ENCODE data around the gene PIP4K2A.

- TF ChIP-seq CTCF (IDR thresholded peaks at IDR 0.05; ENCODE audit: extremely low read depth in 1 of 2, insufficient read depth in 1 of 2, low read depth in 1 of 2, low read length in 2 of 2) (no peak), EZH2 (IDR thresholded peaks at IDR 0.05; ENCODE audit: borderline replicate concordance, low read depth, low read length, severe bottlenecking) (no peak), FOS (IDR thresholded peaks at IDR 0.05; ENCODE audit: borderline replicate concordance, insufficient read depth, low read length) (no peak), POLR2AphosphoS5 (IDR thresholded peaks at IDR 0.05; ENCODE audit: insufficient read depth, low read depth, low read length) (no peak), JUN (IDR thresholded peaks at IDR 0.05; ENCODE audit: borderline replicate concordance, insufficient read depth, insufficient read length, low read depth) (no peak), POLR2A (IDR thresholded peaks at IDR 0.05; ENCODE audit: low read depth, low read length) (no peak), MYC (IDR thresholded peaks at IDR 0.05; ENCODE audit: low read depth, low read length) (no peak)
These were observed 134.6 kb downstream of the PIP4K2A start for GRCh38 chr10:22579826-22580225.
